ENCODE results near the gene ADM.

ADM gene

DNA sequence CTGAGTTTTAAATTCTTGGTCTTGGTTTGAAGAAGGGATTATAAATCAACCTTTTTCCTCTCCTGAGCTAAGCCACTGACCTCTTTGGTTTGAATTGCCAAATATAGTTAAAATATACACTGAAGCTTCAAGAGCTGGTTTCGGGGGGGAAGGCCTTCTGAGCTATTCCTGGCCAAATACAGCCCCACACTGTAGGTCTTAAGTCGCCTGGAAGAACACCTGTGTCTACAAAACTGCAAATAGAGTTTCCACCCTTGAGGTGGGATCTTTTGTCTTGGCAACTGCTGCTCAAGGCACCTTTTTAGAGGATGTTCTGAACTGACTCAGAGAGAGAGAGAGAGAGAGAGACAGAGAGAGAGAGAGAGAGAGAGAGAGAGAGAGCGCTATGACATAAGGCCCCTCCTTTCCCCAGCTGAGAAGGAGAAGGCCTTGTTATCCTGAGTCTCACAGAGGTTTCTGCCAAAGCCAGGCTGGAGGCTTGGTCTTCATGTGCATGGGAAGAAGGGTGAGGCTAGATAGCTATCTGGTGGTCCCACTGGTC lies 5.5 kb downstream of the ADM start:
- TF ChIP-seq, protein P1, sequence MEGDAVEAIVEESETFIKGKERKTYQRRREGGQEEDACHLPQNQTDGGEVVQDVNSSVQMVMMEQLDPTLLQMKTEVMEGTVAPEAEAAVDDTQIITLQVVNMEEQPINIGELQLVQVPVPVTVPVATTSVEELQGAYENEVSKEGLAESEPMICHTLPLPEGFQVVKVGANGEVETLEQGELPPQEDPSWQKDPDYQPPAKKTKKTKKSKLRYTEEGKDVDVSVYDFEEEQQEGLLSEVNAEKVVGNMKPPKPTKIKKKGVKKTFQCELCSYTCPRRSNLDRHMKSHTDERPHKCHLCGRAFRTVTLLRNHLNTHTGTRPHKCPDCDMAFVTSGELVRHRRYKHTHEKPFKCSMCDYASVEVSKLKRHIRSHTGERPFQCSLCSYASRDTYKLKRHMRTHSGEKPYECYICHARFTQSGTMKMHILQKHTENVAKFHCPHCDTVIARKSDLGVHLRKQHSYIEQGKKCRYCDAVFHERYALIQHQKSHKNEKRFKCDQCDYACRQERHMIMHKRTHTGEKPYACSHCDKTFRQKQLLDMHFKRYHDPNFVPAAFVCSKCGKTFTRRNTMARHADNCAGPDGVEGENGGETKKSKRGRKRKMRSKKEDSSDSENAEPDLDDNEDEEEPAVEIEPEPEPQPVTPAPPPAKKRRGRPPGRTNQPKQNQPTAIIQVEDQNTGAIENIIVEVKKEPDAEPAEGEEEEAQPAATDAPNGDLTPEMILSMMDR (IDR thresholded peaks at IDR 0.05; ENCODE audit: insufficient read depth, low read depth, low read length, missing control alignments) = no peak
- DNase-seq (ENCODE audit: low read depth) = peak; percentile 74
- H3K4me3 ChIP-seq (ENCODE audit: low read depth, low read length) = peak overlapping the region; percentile 71; the same call in 1 of the 2 replicates

DNA sequence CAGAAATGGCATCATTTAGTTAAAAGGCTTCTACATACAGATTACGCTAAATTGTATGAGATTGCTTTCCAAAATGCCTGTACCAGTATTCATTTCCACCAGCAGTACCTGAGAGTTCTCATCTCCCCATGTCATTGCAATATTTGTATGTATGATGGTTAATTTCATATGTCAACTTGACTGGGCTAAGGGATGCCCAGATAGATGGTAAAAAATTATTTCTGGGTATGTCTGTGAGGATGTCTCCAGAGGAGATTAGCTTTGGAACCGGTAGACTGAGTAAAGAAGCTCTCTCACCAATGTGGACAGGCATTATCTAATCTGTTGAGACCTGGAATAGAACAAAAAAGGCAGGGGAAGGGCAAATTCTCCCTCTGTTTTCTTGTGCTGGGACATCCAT lies 6.9 kb downstream of the ADM start:
- no peak for DNase-seq (ENCODE audit: low read depth)
- H3K4me3 ChIP-seq (ENCODE audit: low read depth, low read length) = no peak overlapping the region
- TF ChIP-seq, protein P1 (IDR thresholded peaks at IDR 0.05; ENCODE audit: insufficient read depth, low read depth, low read length, missing control alignments) = no peak

DNA sequence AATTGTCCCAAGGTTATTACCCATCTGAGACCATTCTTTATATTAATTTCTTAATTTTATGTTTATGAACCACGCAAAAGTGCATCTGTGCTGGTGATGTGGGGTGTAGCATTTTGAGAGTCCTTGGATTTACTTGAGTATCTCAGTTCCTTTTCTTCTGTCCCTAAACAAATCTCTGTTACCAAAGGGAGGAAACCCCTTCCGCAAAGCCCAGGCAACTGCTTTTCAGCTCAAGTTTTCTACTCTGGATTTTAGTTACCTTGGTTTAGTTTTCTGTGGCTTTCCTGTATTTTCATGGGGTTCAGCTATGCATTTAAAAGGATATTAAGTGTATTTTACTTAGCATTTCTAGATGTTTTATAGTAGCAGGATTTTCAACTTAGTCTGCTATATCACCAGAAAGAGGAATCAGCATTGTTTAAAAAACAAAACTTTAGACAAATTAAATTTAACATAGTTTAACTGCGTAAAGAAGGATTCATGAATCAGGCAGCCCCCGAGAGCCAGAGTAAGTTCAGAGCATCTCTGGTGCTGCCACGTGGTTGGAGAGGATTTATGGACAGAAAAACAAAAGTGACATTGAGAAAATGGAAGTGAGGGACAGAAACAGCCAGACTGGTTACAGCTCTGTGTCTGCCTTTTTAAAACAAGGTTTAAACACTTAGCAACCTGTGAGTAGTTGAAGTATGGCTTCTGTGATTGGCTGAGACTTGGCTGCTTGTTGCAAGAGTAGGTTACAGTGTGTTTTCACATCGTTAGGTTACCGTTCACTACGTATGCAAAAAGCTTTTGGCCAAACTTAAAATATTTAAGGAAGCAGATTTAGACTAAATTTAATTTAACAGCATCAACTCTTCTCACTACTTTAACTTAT lies 9.6 kb downstream of the ADM start:
- peak overlapping the region; percentile 44 for H3K4me3 ChIP-seq (ENCODE audit: low read depth, low read length)
- TF ChIP-seq, protein P1 (IDR thresholded peaks at IDR 0.05; ENCODE audit: insufficient read depth, low read depth, low read length, missing control alignments) = no peak
- DNase-seq (ENCODE audit: low read depth) = peak; percentile 94

DNA sequence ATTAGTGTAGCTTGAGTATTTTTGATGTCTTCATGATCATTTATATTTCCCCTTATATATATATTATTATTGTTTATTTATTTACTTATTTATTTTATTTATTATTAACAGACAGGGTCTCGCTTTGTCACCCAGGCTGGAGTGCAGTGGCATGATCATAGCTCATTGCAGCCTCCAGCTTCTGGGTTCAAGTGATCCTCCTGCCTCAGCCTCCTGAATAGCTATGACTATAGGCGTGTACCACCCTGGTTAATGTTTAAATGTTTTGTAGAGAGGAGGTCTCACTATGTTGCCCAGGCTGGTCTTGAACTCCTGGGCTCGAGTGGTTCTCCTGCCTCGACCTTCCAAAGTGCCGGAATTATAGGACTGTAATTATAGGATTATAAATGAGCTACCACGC lies 10.2 kb downstream of the ADM start:
- no peak overlapping the region for H3K4me3 ChIP-seq (ENCODE audit: low read depth, low read length)
- TF ChIP-seq, protein P1 (IDR thresholded peaks at IDR 0.05; ENCODE audit: insufficient read depth, low read depth, low read length, missing control alignments) = no peak
- DNase-seq (ENCODE audit: low read depth) = no peak

DNA sequence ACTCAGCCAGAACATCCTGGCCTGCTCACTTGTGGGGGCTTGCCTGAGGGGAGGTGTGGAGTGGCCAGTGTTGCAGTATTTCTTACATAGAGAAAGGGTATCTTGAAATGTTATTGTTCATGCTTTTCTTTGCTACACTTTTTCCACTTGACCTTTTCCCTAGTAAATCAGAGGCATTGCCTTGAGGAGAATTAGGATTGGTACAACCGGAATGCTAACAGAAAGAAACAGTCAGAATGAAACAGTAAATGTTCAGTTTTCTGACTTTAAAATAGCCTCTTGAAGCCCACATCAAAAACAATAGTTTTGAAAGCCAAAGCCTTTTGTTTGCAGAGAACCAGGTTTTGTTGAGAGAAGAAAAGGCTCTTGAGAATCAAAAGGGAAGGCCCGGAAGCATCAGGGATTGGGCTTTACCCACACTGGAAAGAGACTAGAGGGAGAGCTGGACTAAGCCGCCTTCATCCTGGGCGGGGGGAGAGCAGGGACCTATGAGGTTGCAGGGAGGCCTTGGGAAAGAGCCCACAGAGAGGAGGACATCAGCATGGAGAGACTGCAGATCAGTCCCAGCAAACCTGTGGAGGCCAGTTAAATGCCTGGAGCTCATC lies 12.4 kb downstream of the ADM start:
- TF ChIP-seq, protein P1 (IDR thresholded peaks at IDR 0.05; ENCODE audit: insufficient read depth, low read depth, low read length, missing control alignments) = no peak
- DNase-seq (ENCODE audit: low read depth) = peak; percentile 68
- peak overlapping the region; percentile 15 for H3K4me3 ChIP-seq (ENCODE audit: low read depth, low read length)

DNA sequence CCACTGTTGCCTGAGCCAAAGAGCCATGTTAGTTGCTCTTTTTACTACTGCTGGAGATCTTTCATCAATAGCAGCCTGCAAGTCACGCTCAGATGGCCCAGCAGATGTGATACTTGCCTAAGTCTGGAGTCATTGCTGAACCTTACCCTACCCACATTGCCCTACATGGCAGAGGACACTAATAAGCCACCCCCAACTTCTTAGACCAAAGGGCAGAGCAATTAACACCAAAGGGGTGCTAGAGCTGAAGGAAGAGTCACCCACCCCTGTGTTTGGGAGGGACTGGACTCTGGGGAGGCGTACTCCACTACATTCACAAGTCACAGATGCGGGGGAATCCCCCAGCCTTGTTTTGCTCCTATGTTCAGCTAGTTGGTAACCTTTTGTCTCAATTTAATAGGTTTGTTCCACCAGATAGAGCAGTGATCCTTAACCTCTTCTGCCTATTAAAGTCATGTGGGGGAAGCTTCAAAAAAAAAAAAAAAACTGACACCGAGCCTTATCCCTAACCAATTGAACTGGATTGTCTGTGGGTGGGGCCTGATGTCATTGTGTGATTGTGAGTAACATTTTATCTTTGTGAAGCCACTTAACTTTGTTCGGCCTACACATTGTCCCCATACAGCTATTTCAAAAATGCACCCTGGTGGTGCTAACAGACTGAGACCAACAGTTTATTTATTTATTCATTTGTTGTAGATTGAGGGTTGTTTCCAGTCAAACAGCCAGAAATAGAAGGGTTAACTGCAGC lies 13.1 kb downstream of the ADM start:
- TF ChIP-seq, protein P1 (IDR thresholded peaks at IDR 0.05; ENCODE audit: insufficient read depth, low read depth, low read length, missing control alignments) = no peak
- peak overlapping the region; percentile 15 for H3K4me3 ChIP-seq (ENCODE audit: low read depth, low read length)
- DNase-seq (ENCODE audit: low read depth) = peak; percentile 85
